Heart left ventricle (tissue), 16 donors: ENCODE data around the gene EPHX1. TPM values are rescaled to one million over a fixed set of nuclear protein-coding genes. Genes with fewer than 3 reads are reported as not detected.

ENCODE experiments used
- ATAC-seq, 4 donors: fragments of 200-7000 bp; cut with Tn5 transposase; one replicate each; pipeline ENCODE4 v1.9.1; 2020 to 2022; ENCODE audit warnings: moderate library complexity in 4 of 4, mild to moderate bottlenecking in 3 of 4, moderate number of reproducible peaks in 1 of 4
- DNase-seq, 5 donors: peaks; one replicate each; pipeline ENCODE4 v3.0.0-alpha.2; 2020
- H3K27ac ChIP-seq, 12 donors: fragments of 200-600 bp; sonication (generic) in 4 of 12; one replicate each; pipeline versions ENCODE4 v1.5.0 to v1.8.0; 2016 to 2022; ENCODE audit warnings: mild to moderate bottlenecking in 2 of 12
- H3K27me3 ChIP-seq, 9 donors: fragments of 200-600 bp; sonication (generic) in 2 of 9; one replicate each; pipeline versions ENCODE4 v1.5.1 to v1.8.0; 2016 to 2022; ENCODE audit warnings: mild to moderate bottlenecking in 3 of 9
- H3K36me3 ChIP-seq, 9 donors: fragments of 200-600 bp; sonication (generic) in 2 of 9; one replicate each; pipeline versions ENCODE4 v1.5.0 to v1.8.0; 2018 to 2022; ENCODE audit warnings: mild to moderate bottlenecking in 2 of 9
- H3K4me1 ChIP-seq, 12 donors: fragments of 200-600 bp; sonication (generic) in 4 of 12; one replicate each; pipeline versions ENCODE4 v1.5.0 to v1.8.0; 2016 to 2022; ENCODE audit warnings: mild to moderate bottlenecking in 3 of 12
- H3K4me3 ChIP-seq, 12 donors: fragments of 200-600 bp; sonication (generic) in 4 of 12; one replicate each; pipeline versions ENCODE4 v1.5.0 to v1.8.0; 2017 to 2022; ENCODE audit warnings: mild to moderate bottlenecking in 9 of 12, moderate library complexity in 4 of 12
- H3K9me3 ChIP-seq, 12 donors: fragments of 200-600 bp; sonication (generic) in 4 of 12; one replicate each; pipeline versions ENCODE4 v1.5.0 to v1.8.0; 2016 to 2022; ENCODE audit warnings: mild to moderate bottlenecking in 1 of 12
- POLR2A ChIP-seq, 2 donors: fragments of 450-650 bp; IDR thresholded peaks; one replicate each; pipeline ENCODE4 v1.6.1; 2017; ENCODE audit warnings: antibody characterized with exemption in 2 of 2, mild to moderate bottlenecking in 2 of 2, moderate library complexity in 2 of 2
- WGBS, 4 donors: extraction: QIAGEN DNeasy Blood & Tissue Kit in 2 of 4; methylation state at CpG; one replicate each; pipeline versions ENCODE4 v1.1.5 to v1.1.7; 2013 to 2018; 5-methylcytosine and 5-hydroxymethylcytosine counted together
- intact Hi-C, 10 donors: fragments of 100-400 bp; cut with DNase I; formaldehyde crosslinking; loops; one replicate each; pipeline versions ENCODE4 v1.11.1 to v1.14.2; 2022
- polyA plus RNA-seq, 2 donors: library from polyadenylated mRNA; stranded (reverse); fragments of 200-250 nt; gene quantifications; one replicate each; pipeline ENCODE4 v1.2.3, GENCODE V29; 2013
- total RNA-seq, 9 donors: library from RNA; depleted of rRNA in 2 of 9; stranded (reverse); fragments of >200 nt in 2 of 9; fragmentation: NEBNext Ultra II Directional in 3 of 9; extraction: Animal tissue kit (Norgen Biotek cat#: 25700) in 3 of 9; gene quantifications; one replicate each; pipeline versions ENCODE4 v1.1.0 to v1.2.4, GENCODE V29; 2016 to 2023
- TF ChIP-seq, protein P1 (sequence below), 12 donors: fragments of 200-600 bp; sonication (generic) in 4 of 12; IDR thresholded peaks; one replicate each; pipeline versions ENCODE4 v1.5.0 to v1.8.0; 2018 to 2022; ENCODE audit warnings: antibody characterized with exemption in 12 of 12, mild to moderate bottlenecking in 5 of 12
- donor health status: ischemic (EF 13 %, LVEDD 7.1; RV severe dilation, severe dysfunction).
- donor health status: healthy with polysubstance abuse.
- donor health status: DM: no; HTN: yes; CAD: no.
- donor health status: DM: no; HTN: no; CAD: no.
- donor health status: ischemic (EF 25% LVEDD 6.9; RV normal size, moderate dysfunction).
- donor health status: ischemic (EF 25% LVEDD 5.7; RV mildly dilated, moderate dysfunction).
- donor health status: healthy.
- donor health status: DM: yes; HTN: yes; CAD: no.
- donor health status: ischemic (EF 35%, LVEDD 5.7; RV mildly dilated, moderate dysfunction).
- donor health status: nonischemic (EF 11% LVEDD 7.7; RV severe dilation, severe dysfunction).
- donor health status: DM: yes; HTN: yes; CAD: no.
- donor health status: PGD.
- donor health status: ischemic (EF 29% LVEDD 5.4; RV normal size, mild dysfunction).
- donor health status: nonischemic (EF 23%, LVEDD 6.1; RV moderate dilation, normal function).

Gene EPHX1
- total and polyA plus RNA-seq, 11 donors = 22.2 to 96.8 (median 45.4) TPM

DNA sequence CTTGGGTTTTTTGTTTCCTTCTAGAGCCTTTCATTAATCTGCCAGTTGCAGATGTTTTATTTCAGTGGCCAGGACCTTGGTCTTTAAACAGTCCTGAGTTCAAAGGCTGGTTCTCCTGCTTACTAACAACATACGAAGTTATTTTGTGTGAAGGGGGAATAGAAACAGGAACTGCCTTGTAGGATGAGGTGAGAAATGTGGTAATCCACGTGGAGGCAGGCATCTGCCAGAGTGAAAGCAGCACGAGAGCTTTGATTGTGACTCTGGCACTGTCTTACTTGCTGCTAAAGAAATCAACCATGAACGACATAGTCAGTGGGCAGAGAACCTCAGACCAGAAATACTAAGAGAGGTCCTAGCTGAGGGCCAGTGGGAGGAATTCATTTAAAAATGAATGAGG is 41.9 kb downstream of the EPHX1 start:
- intact Hi-C loops = loop anchor here in 1 of 10 donors (10.0 kb wide), 1 partner anchor 63 kb away; no protein-coding TSS in a partner anchor
- H3K27ac ChIP-seq = no peak overlapping the region
- peaks cover 0 to 41% (median 13%) of the 10 kb centered on the region in 12 donors for H3K4me1 ChIP-seq
- no peak for DNase-seq
- no peaks in the 10 kb centered on the region for H3K9me3 ChIP-seq
- no peak for ATAC-seq
- H3K36me3 ChIP-seq = peaks cover 0 to 89% (median 73%) of the 10 kb centered on the region in 9 donors
- 64 to 66% (median 65%) methylated on average over 4 of the region's 4 CpGs for WGBS, 4 donors
- TF ChIP-seq, protein P1, sequence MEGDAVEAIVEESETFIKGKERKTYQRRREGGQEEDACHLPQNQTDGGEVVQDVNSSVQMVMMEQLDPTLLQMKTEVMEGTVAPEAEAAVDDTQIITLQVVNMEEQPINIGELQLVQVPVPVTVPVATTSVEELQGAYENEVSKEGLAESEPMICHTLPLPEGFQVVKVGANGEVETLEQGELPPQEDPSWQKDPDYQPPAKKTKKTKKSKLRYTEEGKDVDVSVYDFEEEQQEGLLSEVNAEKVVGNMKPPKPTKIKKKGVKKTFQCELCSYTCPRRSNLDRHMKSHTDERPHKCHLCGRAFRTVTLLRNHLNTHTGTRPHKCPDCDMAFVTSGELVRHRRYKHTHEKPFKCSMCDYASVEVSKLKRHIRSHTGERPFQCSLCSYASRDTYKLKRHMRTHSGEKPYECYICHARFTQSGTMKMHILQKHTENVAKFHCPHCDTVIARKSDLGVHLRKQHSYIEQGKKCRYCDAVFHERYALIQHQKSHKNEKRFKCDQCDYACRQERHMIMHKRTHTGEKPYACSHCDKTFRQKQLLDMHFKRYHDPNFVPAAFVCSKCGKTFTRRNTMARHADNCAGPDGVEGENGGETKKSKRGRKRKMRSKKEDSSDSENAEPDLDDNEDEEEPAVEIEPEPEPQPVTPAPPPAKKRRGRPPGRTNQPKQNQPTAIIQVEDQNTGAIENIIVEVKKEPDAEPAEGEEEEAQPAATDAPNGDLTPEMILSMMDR (IDR thresholded peaks at IDR 0.05) = no peak
- TF ChIP-seq POLR2A (IDR thresholded peaks at IDR 0.05) = no peak
- H3K27me3 ChIP-seq = no peaks in the 10 kb centered on the region
- no peak overlapping the region for H3K4me3 ChIP-seq

DNA sequence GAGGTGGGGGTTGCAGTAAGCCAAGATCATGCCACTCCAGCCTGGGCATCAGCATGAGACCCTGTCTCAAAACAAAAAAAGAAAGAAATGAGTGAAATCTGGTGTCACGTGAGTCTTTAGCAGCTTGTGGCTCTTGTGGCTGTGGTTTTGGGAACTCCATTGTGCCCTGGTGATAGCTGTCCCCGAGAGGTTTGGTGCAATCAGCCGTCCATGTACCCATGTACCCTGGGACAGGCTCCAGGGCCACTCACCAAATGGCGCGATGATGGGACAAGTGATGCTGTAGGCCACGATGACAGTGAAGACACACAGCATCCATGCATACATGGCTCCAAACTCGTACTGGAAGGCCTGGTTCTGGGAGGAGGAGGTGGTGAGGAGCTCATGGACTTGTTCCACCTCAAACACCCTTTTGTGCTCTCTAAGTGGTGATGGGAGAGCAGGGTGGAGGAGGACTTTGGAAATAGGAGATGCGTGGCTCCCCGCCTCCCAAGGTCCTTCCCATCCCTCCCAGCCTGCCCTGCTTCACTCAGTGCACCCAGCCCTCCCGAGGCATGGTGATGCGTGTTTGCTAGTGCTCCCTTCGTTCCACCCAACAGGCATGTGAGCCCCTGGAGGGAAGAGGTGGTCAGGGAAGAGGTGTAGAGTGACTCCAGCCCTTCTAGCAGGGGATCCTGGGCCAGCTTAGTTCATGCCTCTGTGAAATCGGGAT is 42.6 kb downstream of the EPHX1 start:
- no peak for TF ChIP-seq POLR2A (IDR thresholded peaks at IDR 0.05)
- TF ChIP-seq, protein P1 (IDR thresholded peaks at IDR 0.05) = no peak
- no peak overlapping the region for H3K27ac ChIP-seq
- peaks cover 0 to 40% (median 12%) of the 10 kb centered on the region in 12 donors for H3K4me1 ChIP-seq
- peaks cover 0 to 88% (median 73%) of the 10 kb centered on the region in 9 donors for H3K36me3 ChIP-seq
- ATAC-seq = no peak
- no peaks in the 10 kb centered on the region for H3K27me3 ChIP-seq
- 88 to 95% (median 92%) methylated on average over 13 of the region's 13 CpGs for WGBS, 4 donors
- no peaks in the 10 kb centered on the region for H3K9me3 ChIP-seq
- no peak overlapping the region for H3K4me3 ChIP-seq
- intact Hi-C loops = loop anchor here in 1 of 10 donors (10.0 kb wide), 1 partner anchor 62 kb away; no protein-coding TSS in a partner anchor
- DNase-seq = no peak

DNA sequence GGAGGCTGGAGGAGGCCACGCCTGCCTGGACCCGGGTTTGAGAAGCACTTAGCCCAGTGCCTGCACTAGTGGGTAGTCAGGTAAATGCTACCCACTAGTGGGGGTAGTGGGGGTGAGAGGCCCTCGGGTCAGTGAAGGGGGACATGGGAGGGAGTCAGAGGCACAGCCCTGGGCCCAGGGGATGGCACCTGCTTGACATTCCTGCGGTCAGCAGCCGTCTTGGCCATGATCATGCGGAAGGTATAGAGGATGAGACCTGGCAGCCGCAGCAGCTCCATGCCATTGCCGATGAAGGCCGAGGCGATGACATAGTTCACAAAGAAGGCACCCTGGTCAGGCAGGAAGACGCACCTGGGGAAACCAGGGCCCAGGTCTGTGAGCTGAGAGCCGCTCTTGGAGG is 43.5 kb downstream of the EPHX1 start:
- 88 to 98% (median 91%) methylated on average over 12 of the region's 12 CpGs for WGBS, 4 donors
- Histone ChIP-seq H3K4me1 (peaks cover 0 to 31% (median 8%) of the 10 kb centered on the region in 12 donors), H3K27me3 (no peaks in the 10 kb centered on the region), H3K9me3 (no peaks in the 10 kb centered on the region), H3K36me3 (peaks cover 0 to 89% (median 77%) of the 10 kb centered on the region in 9 donors), H3K4me3 (no peak overlapping the region), H3K27ac (no peak overlapping the region)
- TF ChIP-seq, protein P1 (IDR thresholded peaks at IDR 0.05) = no peak
- no peak for TF ChIP-seq POLR2A (IDR thresholded peaks at IDR 0.05)
- no peak for ATAC-seq
- DNase-seq = no peak
- intact Hi-C loops = loop anchor here in 1 of 10 donors (10.0 kb wide), 1 partner anchor 61 kb away; no protein-coding TSS in a partner anchor

DNA sequence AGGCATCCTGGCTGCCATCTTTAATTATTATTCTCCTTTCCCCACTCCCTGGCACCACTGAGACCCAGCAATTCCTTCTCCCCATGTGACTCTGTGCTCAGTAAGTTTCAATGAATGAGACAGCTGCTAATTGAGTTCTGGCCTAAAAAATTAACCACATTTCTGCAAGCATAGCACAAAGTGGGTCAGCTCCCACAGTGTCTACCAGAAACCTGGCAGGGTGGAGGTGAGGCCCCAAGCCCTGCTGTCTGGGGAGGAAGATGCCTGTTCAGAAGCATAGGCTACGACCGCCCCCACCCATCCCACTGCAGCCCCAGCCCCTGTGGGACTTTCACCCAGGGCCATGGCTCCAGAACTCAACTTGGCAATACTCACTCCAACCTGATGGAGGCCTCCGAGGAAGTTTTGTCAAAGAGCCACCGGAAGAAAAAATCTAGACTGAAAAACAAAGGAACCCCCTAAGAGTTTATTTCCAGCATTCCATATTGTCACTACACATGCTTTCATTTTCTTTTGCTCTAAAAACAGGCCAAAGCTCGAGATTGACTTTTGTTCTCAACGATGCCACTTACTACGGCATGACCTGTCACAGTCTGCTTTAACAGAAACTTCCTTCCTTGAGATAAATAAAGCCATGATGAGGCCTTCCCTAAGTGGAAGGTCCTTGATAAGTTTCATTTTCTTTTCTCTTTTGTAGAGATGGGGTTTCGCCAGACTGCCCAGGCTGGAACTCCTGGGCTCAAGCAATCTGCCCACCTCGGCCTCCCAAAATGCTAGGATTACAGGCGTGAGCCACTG is 45.8 kb downstream of the EPHX1 start:
- 68 to 83% (median 75%) methylated on average over 10 of the region's 10 CpGs for WGBS, 4 donors
- no peaks in the 10 kb centered on the region for H3K27me3 ChIP-seq
- peak overlapping the region in 1 of 12 donors; percentile 63 for H3K27ac ChIP-seq
- peaks cover 0 to 96% (median 90%) of the 10 kb centered on the region in 9 donors for H3K36me3 ChIP-seq
- H3K4me3 ChIP-seq = no peak overlapping the region
- DNase-seq (no peak), ATAC-seq (no peak)
- intact Hi-C loops = loop anchor here in 1 of 10 donors (10.0 kb wide), 1 partner anchor 59 kb away; no protein-coding TSS in a partner anchor
- no peaks in the 10 kb centered on the region for H3K9me3 ChIP-seq
- H3K4me1 ChIP-seq = peaks cover 0 to 16% (median 0%) of the 10 kb centered on the region in 12 donors
- TF ChIP-seq, protein P1 (IDR thresholded peaks at IDR 0.05) = no peak
- TF ChIP-seq POLR2A (IDR thresholded peaks at IDR 0.05) = no peak
